Measurements from ENCODE around the gene BRIP1. TPM values are rescaled to one million over a fixed set of nuclear protein-coding genes. Genes with fewer than 3 reads are reported as not detected.

Gene BRIP1
- total and polyA plus RNA-seq, 5 donors: 0.05 to 0.41 (median 0.20) TPM; not detected in 1

Other genes with a start within 250 kb of the BRIP1 start
- gene INTS2, start 64.5 kb upstream of the BRIP1 start, total RNA-seq: 10 to 100 TPM in 3 of 4 donors, 1 to 10 TPM in 1; 9.2 to 11.6 (median 10.6) TPM
- gene INTS2, start 64.5 kb upstream of the BRIP1 start, polyA plus RNA-seq: 2.8 TPM
- 10 to 100 TPM; 26.0 to 49.8 (median 34.2) TPM for gene MED13, start 201.8 kb upstream of the BRIP1 start, total RNA-seq
- gene MED13, start 201.8 kb upstream of the BRIP1 start, polyA plus RNA-seq: 6.6 TPM